Mesenchymal stem cell (in vitro differentiated cells and primary cell): Measurements from ENCODE around the gene KCNG2.

Experiments used
- DNase-seq: peaks from one replicate; pipeline ENCODE4 v3.0.0-alpha.2; 2013
- H2AFZ ChIP-seq: one replicate; pipeline ENCODE4 v1.6.1; 2013; ENCODE audit warnings: low read depth, mild to moderate bottlenecking, control low read depth, inconsistent platforms, low read length, moderate library complexity
- H2AK5ac ChIP-seq: 2 replicates; pipeline ENCODE4 v1.6.1; 2013; ENCODE audit warnings: low read length, moderate library complexity, mild to moderate bottlenecking, inconsistent platforms; ENCODE audit not compliant: severe bottlenecking
- H2BK120ac ChIP-seq: one replicate; pipeline ENCODE4 v1.6.1; 2013; ENCODE audit warnings: low read depth, mild to moderate bottlenecking, inconsistent platforms, low read length, moderate library complexity
- H2BK12ac ChIP-seq, 2 experiments: one replicate each; pipeline ENCODE4 v1.6.1; 2013; ENCODE audit warnings: inconsistent platforms in 2 of 2, low read length in 2 of 2, mild to moderate bottlenecking in 2 of 2, moderate library complexity in 2 of 2, control low read depth in 1 of 2
- H2BK15ac ChIP-seq: one replicate; pipeline ENCODE4 v1.6.1; 2013; ENCODE audit warnings: mild to moderate bottlenecking, low read depth, inconsistent platforms; ENCODE audit not compliant: poor library complexity, severe bottlenecking
- H2BK5ac ChIP-seq: 2 replicates; pipeline ENCODE4 v1.6.1; 2013; ENCODE audit warnings: low read depth, mild to moderate bottlenecking, low read length, control low read depth, inconsistent platforms; ENCODE audit not compliant: poor library complexity, severe bottlenecking
- H3K14ac ChIP-seq, 2 experiments: one replicate each; pipeline ENCODE4 v1.6.1; 2013; ENCODE audit warnings: inconsistent platforms in 2 of 2, low read length in 2 of 2, control low read depth in 1 of 2, mild to moderate bottlenecking in 1 of 2, moderate library complexity in 1 of 2
- H3K18ac ChIP-seq, 2 experiments: one replicate each; pipeline ENCODE4 v1.6.1; 2013; ENCODE audit warnings: inconsistent platforms in 2 of 2, low read length in 2 of 2, control low read depth in 1 of 2, low read depth in 1 of 2, mild to moderate bottlenecking in 1 of 2
- H3K23ac ChIP-seq, 2 experiments: one replicate each; pipeline ENCODE4 v1.6.1; 2013; ENCODE audit warnings: inconsistent platforms in 2 of 2, low read length in 2 of 2, mild to moderate bottlenecking in 2 of 2, moderate library complexity in 2 of 2, control low read depth in 1 of 2
- H3K27ac ChIP-seq: 2 replicates; pipeline ENCODE4 v1.5.1; 2013; ENCODE audit warnings: mild to moderate bottlenecking, moderate library complexity, low read length, control low read depth, inconsistent platforms; ENCODE audit not compliant: poor library complexity, severe bottlenecking
- H3K27me3 ChIP-seq, 2 experiments: 2 replicates each; pipeline versions ENCODE4 v1.6.1 to v1.7.0; 2013; ENCODE audit warnings: low read length in 2 of 2, mild to moderate bottlenecking in 2 of 2, moderate library complexity in 2 of 2, control low read depth in 1 of 2, inconsistent platforms in 1 of 2; ENCODE audit not compliant: control insufficient read depth in 1 of 2, insufficient read depth in 1 of 2
- H3K36me3 ChIP-seq, 2 experiments: 2 replicates each; pipeline versions ENCODE4 v1.6.1 to v1.7.0; 2013; ENCODE audit warnings: low read length in 2 of 2, control low read depth in 1 of 2, inconsistent platforms in 1 of 2, low read depth in 1 of 2, mild to moderate bottlenecking in 1 of 2; ENCODE audit not compliant: insufficient read depth in 2 of 2, control insufficient read depth in 1 of 2
- H3K4ac ChIP-seq, 2 experiments: one replicate each; pipeline ENCODE4 v1.6.1; 2013; ENCODE audit warnings: inconsistent platforms in 2 of 2, low read length in 2 of 2, mild to moderate bottlenecking in 2 of 2, moderate library complexity in 2 of 2, control low read depth in 1 of 2, low read depth in 1 of 2
- H3K4me1 ChIP-seq: 2 replicates; pipeline ENCODE4 v1.6.1; 2013; ENCODE audit warnings: low read depth, low read length, control low read depth; ENCODE audit not compliant: control insufficient read depth, insufficient read depth
- H3K4me2 ChIP-seq: 2 replicates; pipeline ENCODE4 v1.6.1; 2013; ENCODE audit warnings: low read length, mild to moderate bottlenecking, inconsistent platforms; ENCODE audit not compliant: poor library complexity, severe bottlenecking
- H3K4me3 ChIP-seq, 2 experiments: 2 replicates each; pipeline versions ENCODE4 v1.5.1 to v1.7.0; 2013; ENCODE audit warnings: low read length in 2 of 2, mild to moderate bottlenecking in 2 of 2, control low read depth in 1 of 2, low read depth in 1 of 2; ENCODE audit not compliant: insufficient read depth in 1 of 2
- H3K79me1 ChIP-seq: replicated peaks from 2 replicates; pipeline ENCODE4 v1.6.1; 2013; ENCODE audit warnings: mild to moderate bottlenecking, control low read depth, low read length, inconsistent platforms; ENCODE audit not compliant: poor library complexity, severe bottlenecking
- H3K9ac ChIP-seq: 2 replicates; pipeline ENCODE4 v1.7.0; 2013; ENCODE audit warnings: mild to moderate bottlenecking, low read length, moderate library complexity
- H3K9me3 ChIP-seq: 2 replicates; pipeline ENCODE4 v1.7.0; 2013; ENCODE audit warnings: mild to moderate bottlenecking, low read length; ENCODE audit not compliant: control insufficient read depth
- H4K8ac ChIP-seq: one replicate; pipeline ENCODE4 v1.6.1; 2013; ENCODE audit warnings: inconsistent platforms, mild to moderate bottlenecking, low read length, moderate library complexity
- H4K91ac ChIP-seq: one replicate; pipeline ENCODE4 v1.6.1; 2013; ENCODE audit warnings: mild to moderate bottlenecking, low read length, inconsistent platforms
- WGBS: methylation state at CpG from one replicate; pipeline ENCODE4 v1.1.7; 2013; ENCODE audit warnings: mixed read lengths; 5-methylcytosine and 5-hydroxymethylcytosine counted together

The KCNG2 gene

GRCh38 chr18:79851489-79851888 lies 53.8 kb downstream of the KCNG2 start:
- Histone ChIP-seq H3K18ac (no peak overlapping the region), H3K4me1 (no peaks in the 10 kb centered on the region), H2AFZ (no peak overlapping the region), H3K4ac (no peak overlapping the region), H2BK15ac (no peak overlapping the region), H3K27me3 (peaks cover 5 to 19% of the 10 kb centered on the region in 2 experiments), H3K23ac (no peak overlapping the region), H4K8ac (no peak overlapping the region), H3K4me3 (no peak overlapping the region), H3K9me3 (no peaks in the 10 kb centered on the region), H2BK12ac (no peak overlapping the region), H3K4me2 (no peak overlapping the region), H2AK5ac (no peak overlapping the region), H3K27ac (no peak overlapping the region), H3K14ac (no peak overlapping the region), H3K36me3 (no peaks in the 10 kb centered on the region), H2BK5ac (no peak overlapping the region), H3K9ac (no peak overlapping the region), H4K91ac (no peak overlapping the region), H3K79me1 (no peaks in the 10 kb centered on the region), H2BK120ac (no peak overlapping the region)
- no peak for DNase-seq
- WGBS = 89% methylated on average over 7 of the region's 7 CpGs

- H3K27ac ChIP-seq = no peak overlapping the region
- H3K9ac ChIP-seq = no peak overlapping the region
- H3K18ac ChIP-seq = no peak overlapping the region
- DNase-seq = no peak
- H4K91ac ChIP-seq = no peak overlapping the region
- no peak overlapping the region for H4K8ac ChIP-seq
- no peak overlapping the region for H2AK5ac ChIP-seq
- H3K36me3 ChIP-seq = no peaks in the 10 kb centered on the region
- H2BK15ac ChIP-seq = no peak overlapping the region
- H3K4ac ChIP-seq = no peak overlapping the region
- H3K4me3 ChIP-seq = no peak overlapping the region
- no peaks in the 10 kb centered on the region for H3K9me3 ChIP-seq
- 88% methylated on average over 25 of the region's 25 CpGs for WGBS
- H3K4me1 ChIP-seq = no peaks in the 10 kb centered on the region
- no peak overlapping the region for H3K4me2 ChIP-seq
- no peak overlapping the region for H2BK120ac ChIP-seq
- peaks cover 6 to 21% of the 10 kb centered on the region in 2 experiments for H3K27me3 ChIP-seq
- no peak overlapping the region for H2BK12ac ChIP-seq
- no peak overlapping the region for H2AFZ ChIP-seq
- H3K23ac ChIP-seq = no peak overlapping the region
- no peaks in the 10 kb centered on the region for H3K79me1 ChIP-seq
- H2BK5ac ChIP-seq = no peak overlapping the region
- no peak overlapping the region for H3K14ac ChIP-seq
These were observed 54.2 kb downstream of the KCNG2 start for GRCh38 chr18:79851950-79852349.

GRCh38 chr18:79852561-79853302 lies 55.0 kb downstream of the KCNG2 start:
- Histone ChIP-seq H3K27me3 (peaks cover 6 to 21% of the 10 kb centered on the region in 2 experiments), H3K79me1 (no peaks in the 10 kb centered on the region), H3K23ac (no peak overlapping the region), H3K18ac (no peak overlapping the region), H2AK5ac (no peak overlapping the region), H2AFZ (no peak overlapping the region), H3K4me2 (no peak overlapping the region), H3K9ac (no peak overlapping the region), H4K91ac (no peak overlapping the region), H2BK12ac (no peak overlapping the region), H3K4ac (no peak overlapping the region), H2BK15ac (no peak overlapping the region), H3K14ac (no peak overlapping the region), H2BK120ac (no peak overlapping the region), H3K4me3 (no peak overlapping the region), H2BK5ac (no peak overlapping the region), H3K36me3 (no peaks in the 10 kb centered on the region), H3K4me1 (no peaks in the 10 kb centered on the region), H3K9me3 (no peaks in the 10 kb centered on the region), H3K27ac (no peak overlapping the region), H4K8ac (no peak overlapping the region)
- 90% methylated on average over 33 of the region's 33 CpGs for WGBS
- no peak for DNase-seq

GRCh38 chr18:79853303-79853992 lies 55.7 kb downstream of the KCNG2 start:
- H4K8ac ChIP-seq = no peak overlapping the region
- H3K9ac ChIP-seq = no peak overlapping the region
- no peak overlapping the region for H2BK12ac ChIP-seq
- H3K18ac ChIP-seq = no peak overlapping the region
- no peak overlapping the region for H2BK15ac ChIP-seq
- 77% methylated on average over 25 of the region's 26 CpGs for WGBS
- no peak overlapping the region for H3K14ac ChIP-seq
- H3K4me1 ChIP-seq = no peaks in the 10 kb centered on the region
- H3K9me3 ChIP-seq = no peaks in the 10 kb centered on the region
- H2AFZ ChIP-seq = no peak overlapping the region
- H2BK5ac ChIP-seq = no peak overlapping the region
- H3K27me3 ChIP-seq = peaks cover 6 to 21% of the 10 kb centered on the region in 2 experiments
- no peak overlapping the region for H4K91ac ChIP-seq
- no peak overlapping the region for H3K4me3 ChIP-seq
- no peaks in the 10 kb centered on the region for H3K36me3 ChIP-seq
- no peak overlapping the region for H2BK120ac ChIP-seq
- no peak overlapping the region for H2AK5ac ChIP-seq
- no peaks in the 10 kb centered on the region for H3K79me1 ChIP-seq
- no peak overlapping the region for H3K23ac ChIP-seq
- no peak for DNase-seq
- H3K4me2 ChIP-seq = no peak overlapping the region
- H3K27ac ChIP-seq = no peak overlapping the region
- no peak overlapping the region for H3K4ac ChIP-seq
